DMS79 (cell line): ENCODE measurements around the gene LRRFIP1.
A peak's percentile ranks its signal among the peaks of the same experiment; 100 is the strongest.
"Not testable (repeated sequence)": the region's sequence is repeated elsewhere in the genome, so short reads cannot be mapped to it uniquely, and the experiment has no call there.

ENCODE experiments used
- DNase-seq: peaks from one replicate; lab custom pipeline; 2025; lab: John Stamatoyannopoulos, UW

LRRFIP1 gene

DNA sequence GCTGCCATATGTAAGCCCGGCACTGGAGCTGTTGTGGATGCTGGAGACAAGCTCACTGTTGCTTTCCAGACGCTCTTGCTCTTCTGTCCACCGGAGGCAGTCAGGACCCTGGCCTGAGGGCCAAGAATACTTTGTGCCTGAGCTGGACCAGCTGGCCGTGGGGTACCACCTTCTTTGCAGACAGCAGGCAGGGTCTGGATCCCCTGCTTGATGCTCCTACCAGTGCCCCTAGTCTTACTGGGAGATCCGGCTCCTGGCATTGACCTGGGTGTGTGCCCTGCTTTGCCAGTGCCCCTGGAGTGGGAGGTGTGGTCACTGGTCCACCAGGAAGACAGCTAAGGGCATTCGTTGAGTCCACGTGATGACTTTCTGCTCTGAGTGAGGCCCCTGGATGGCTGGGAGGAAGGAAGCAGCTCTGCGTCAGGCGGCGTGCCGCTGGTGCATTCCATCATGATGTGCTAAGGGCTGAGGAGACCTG lies 59.3 kb downstream of the LRRFIP1 start:
- no peak for DNase-seq

DNA sequence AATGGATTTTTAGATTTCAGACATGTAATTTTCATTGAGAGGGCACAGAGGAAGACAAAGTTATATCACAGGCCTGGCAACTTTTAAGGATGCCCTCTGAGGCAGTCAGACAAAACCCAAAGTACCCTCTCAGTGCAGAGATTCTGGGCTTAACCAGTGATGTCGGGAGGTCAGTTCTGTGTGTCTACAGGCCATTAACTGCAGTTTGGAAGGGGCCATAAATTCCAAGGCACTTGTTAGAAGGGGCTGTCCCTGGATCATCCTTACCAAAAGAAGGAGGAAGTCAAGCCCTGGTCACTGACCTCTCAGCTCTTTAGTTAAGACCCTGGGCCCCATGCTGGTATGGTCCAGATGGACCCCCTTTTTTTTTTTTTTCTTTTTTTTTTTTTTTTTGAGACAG lies 60.7 kb downstream of the LRRFIP1 start:
- no peak for DNase-seq

DNA sequence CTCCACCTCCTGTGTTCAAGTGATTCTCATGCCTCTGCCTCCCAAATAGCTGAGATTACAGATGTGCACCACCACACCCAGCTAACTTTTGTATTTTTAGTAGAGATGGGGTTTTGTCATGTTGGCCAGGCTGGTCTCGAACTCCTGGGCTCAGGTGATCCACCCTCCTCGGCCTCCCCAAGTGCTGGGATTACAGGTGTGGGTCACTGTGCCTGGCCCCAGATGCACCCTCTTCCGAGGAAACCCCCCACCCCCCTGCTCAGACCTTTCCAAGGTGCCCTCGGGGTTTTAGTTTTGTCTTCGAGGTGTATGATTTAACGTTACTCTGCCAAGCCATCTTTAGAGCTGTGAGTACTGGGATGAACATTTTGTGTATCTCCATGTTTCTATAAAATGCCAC lies 61.2 kb downstream of the LRRFIP1 start:
- not testable (repeated sequence) for DNase-seq

DNA sequence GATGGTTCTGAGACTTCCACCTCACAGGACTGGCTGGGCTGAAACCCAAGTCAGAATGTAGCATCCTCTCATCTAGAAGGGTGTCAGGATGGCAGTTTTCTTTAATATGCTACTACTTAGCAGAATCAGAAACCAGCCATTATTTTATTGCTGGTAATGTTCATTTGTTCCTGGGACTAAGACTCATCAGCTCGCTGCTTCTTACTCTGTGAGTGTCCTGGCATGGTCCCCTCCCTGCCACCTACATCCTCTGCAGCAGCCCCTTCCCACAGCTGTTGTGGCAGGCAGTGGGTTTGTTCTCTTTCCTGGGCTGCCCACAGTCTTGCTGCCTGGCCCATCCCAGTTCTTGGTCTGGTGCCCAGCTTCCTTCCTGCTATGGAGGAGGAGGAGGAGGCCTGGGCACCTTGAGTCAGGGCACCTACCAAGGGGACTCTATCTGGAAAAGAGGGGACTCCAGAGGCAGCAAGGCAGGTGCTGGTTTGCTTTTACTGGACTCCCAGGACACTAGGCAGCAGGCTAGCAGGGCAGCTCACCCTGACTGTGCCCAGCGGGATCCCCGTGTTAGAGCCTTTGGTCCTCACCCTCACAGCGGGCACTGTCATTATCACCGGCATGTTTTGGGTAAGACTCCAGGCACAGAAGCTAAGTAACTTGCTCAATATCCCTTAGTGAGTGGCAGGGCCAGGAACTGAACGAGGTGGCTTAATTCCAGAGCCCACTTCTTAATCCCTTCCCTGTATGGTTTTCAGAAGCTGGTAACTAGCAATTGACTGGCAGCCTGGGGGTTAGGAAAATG lies 62.1 kb downstream of the LRRFIP1 start:
- DNase-seq = no peak

DNA sequence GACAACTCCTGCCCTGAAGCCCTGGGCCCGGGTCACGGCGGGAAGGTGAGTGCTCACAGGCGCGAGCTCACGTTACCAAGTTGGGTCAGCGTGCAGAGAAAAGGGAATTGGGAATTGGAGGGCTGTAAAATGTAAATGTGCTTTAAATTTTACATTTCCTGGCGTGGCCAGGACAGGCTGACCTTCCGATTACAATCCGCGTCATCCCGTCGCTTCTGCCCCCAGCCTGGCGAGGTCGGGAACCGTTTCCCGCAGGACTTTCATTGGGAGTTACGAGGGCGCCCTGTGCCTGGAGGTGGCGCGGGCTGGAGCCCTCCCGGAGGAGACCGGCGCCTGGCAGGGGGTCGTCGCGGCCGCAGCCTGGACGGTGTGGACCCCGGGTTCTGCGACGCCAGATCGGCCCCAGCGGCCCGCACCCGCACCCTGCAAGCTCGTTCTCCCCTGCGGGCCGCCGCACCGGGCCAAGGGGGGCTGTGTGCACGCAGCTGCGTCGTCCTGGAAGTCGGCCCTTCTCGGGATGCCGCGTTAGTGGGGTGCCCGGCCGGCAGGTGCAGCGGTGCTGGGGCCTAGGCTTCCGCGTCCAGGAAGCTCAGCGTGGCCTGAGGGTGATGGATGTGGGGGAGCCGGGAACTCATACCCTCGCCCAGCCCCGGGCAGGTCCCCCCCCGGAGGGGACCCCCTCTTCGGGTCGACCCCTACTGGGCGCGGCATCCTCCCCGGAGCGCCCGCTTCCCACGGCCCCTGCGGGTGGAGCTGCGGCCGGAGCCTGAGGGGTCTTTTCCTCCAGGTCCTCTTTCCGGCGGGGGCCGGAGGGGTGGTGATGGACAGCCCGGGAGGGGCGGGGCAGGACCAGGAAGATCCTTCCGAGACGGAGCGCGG lies 63.9 kb downstream of the LRRFIP1 start:
- no peak for DNase-seq

DNA sequence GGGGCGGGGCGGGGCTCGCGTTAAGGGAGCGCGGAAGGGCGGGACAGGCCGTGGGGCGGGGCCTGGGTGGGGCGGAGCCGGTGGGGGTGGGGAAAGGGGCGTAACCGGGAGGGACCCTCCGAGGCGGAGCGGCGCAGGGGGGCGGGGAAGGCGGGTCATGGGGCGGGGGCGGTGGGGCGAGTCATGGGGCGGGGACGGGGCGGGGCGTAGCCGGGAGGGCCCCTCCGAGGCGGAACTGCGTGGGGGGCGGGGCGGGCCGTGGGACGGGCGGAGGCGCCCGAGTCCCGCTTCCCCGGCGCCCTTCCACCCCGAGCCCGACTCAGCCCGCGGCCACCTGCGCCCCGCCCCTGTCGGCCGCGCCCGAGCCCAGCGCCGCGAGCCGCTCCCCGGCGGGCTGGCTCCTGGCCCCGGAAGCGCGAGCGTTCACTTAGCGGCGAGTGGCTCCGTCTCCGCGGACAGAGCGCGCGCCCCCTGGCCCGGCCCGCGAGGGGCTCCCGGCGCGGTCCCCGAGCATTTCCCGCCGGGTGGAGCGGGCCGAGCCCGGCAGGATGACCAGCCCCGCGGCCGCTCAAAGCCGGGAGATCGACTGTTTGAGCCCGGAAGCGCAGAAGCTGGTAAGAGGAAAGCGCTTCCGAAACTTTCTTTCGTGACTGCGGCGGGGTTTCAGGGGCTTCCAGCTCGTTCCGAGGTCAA lies 64.7 kb downstream of the LRRFIP1 start:
- DNase-seq = peak; percentile 66

DNA sequence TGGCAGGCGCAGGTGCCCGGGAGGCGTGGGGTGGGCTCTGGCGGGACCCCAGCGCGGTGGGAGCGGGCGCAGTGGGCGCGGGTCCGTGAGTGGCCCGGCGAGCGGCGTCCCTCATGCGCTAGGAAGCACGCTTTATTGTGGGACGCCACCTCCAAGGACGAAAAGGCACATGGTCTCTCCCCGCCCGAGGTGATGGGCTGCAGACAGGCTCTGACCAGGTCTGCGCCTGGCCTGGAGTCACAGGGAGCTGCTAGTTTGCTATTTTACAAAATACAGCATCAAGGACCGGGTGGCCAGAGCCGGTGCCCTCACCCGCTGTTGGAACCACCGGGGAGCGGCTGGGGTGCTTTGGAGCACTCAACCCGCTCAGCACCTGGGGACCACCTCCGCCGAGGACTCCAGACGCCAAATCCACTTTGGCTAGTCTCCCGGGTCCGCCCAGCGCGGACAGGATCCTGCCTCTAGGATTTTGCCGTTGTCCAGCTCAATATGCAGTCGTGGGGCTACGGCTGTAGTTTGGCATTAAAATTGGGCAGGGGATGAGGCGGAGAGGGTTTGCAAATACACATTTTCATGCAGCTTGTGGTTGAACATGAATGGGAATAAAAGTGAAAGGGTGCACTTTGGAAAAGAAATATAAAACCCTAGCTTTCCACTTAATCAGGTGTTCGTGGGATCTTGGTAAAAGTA lies 65.4 kb downstream of the LRRFIP1 start:
- no peak for DNase-seq

DNA sequence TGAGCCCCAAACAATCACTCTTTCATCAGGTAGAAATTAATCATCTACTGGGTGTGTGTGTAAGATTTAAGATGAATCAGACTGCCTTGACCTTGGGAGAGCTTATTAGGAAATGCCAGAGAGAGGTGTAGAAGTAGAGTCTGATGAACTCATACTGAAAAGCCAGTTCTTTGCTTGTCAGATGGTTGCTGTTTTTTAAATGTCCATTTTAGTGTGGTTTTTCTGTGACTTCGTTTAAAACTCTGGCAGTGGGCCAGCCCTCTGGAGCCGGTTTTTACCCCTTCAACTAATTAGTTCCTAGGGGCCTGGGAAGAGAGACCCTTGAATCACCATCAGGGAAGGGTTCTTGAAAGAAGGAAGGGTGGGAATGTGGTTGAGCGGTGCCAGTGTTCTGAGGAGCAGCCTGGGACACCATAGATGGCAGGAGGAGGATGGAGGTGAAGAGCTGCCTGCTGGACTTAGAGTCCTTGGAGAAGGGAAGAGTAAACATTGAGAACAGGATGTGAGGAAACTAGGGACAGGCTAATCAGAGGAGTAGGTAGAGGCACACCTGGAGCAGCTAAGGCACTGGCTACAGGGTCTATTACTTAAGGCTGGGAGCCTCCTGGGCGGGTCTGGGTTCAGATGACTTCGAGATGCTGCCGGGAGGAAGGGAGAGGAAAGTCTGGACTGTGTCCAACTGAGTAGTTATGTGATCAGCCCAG lies 66.1 kb downstream of the LRRFIP1 start:
- peak; percentile 55 for DNase-seq

DNA sequence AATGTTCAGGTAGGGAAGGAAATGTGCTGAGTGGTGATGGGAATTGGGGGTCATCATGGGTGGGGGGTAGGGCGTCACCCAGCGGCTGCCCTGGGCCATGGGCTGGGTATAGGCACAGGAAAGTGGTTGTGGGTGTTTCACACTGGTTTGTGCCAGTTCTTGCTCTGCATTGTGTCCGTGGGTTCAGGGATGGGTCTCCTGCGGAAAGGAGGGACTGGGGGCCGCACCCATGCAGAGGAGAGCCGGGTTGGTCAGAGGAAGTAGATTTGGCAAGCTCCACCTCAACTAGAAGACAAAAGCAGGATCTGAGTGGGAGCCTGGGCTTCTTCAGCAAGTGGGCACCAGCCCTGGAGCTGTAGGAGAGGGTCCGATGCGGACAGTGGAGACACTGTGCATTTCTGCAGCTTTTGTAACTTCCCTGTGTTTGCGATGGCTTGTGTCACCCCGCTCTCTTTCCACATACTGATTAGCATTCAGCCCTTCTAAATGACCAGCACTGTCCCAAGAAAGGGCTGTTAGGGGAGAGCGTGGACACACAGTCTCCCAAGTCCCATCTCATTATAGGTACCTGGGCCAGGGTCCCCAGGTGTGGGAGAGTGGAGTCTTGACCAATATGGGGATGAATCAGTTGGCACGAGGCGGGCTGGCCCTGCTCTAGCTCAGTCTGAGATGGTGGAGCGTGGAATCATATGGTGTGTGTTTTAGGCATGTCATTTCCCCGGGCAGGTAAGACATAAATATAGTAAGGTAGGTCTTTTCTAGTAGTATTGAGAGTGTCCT lies 67.2 kb downstream of the LRRFIP1 start:
- no peak for DNase-seq

DNA sequence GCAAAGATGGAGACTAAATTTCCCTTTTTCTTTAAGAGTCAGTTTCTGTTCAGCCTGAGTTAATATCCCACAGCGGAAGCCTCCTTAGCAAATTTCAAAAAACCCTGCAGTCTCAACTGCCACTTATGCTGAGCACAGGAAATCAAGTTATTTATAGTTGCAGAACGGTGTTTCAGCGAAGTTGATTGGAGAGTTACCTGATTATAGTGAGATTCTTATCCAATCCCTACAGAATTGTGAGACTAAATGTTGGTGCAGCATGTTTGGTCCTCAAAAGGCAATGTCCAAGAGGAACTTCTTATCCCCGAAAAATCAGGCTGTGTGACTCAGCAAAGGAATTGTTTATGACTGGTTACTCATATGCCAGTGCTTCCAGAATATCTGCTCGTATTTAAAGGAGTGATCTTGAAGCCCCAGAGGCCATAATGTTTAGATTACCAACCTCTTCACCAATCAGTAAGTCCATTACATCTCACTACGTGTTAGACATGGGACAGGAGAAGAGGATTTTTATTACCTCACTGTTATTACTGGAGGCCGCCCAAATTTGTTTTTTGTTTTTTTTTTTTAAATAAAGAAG lies 67.9 kb downstream of the LRRFIP1 start:
- peak; percentile 68 for DNase-seq

DNA sequence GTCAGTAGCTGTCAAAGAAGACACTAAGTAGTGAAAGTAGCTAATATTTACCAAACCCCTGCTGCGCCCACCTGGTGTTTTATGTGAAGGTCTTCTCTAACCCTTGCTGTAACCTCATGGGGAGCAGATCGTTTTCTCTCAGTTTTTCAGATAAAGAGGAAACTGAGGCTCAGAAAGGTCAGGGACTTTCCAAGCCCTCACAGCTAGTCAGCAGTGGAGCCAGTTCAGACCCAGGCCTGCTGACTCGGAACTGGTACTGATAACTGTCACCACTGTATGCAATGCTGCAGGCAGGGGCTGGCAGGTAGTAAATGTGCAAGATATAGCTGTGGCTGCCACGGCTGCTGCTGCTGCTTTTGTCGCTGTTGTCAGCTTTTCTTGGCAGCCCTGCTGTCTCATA lies 69.1 kb downstream of the LRRFIP1 start:
- DNase-seq = no peak

DNA sequence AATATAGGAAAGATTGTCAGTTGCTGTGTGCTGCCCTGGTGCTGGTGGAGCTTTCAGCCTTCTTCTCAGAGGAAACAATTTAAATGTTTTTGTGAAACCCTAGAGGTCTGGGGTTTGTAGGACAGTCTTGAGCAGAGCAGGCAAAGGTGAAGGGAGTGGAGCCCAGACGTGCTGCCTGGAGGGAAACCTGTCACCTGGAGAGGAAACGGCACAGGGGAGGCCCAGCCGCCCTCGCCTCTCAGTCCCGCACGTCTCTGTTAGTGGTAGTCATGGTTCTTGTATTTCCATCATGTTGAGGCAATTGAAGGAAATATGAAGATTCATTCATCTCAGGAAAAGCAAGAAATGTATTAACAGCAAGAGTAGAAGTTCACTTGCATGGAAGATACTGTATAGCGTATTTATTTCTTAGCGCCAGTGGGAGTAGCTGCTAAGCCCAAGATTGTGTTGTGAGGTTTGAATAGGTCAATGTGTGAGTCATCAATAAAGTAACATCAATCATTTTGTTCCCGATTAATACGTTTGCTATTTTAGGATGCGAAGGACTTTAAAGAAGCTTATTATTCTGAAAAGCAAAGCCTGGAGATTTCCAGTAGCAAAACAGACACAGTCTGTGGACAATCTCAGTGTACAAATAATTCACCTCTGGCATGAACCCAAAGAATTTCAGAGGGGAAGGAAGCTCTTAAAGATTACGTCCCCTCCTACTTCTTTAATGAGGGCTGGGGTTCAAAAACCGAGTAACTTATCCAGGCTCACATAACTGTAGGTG lies 70.4 kb downstream of the LRRFIP1 start:
- no peak for DNase-seq

DNA sequence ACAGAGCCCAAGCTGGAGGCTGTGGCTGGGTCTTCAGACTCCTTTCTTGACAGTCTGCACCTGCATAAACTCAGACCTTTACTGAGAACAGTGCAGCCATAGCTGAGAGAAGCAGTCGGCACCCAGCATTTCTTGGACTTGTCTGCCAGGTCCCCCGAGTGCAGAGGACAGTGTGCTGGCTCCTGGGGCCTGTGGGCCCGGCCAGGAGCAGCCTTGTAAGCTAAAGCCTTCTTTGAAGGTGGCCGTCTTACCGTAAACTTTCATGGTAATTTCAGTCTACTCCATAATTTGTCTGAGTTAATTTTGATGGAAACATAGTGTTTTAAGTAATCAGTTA lies 70.9 kb downstream of the LRRFIP1 start:
- DNase-seq = no peak

DNA sequence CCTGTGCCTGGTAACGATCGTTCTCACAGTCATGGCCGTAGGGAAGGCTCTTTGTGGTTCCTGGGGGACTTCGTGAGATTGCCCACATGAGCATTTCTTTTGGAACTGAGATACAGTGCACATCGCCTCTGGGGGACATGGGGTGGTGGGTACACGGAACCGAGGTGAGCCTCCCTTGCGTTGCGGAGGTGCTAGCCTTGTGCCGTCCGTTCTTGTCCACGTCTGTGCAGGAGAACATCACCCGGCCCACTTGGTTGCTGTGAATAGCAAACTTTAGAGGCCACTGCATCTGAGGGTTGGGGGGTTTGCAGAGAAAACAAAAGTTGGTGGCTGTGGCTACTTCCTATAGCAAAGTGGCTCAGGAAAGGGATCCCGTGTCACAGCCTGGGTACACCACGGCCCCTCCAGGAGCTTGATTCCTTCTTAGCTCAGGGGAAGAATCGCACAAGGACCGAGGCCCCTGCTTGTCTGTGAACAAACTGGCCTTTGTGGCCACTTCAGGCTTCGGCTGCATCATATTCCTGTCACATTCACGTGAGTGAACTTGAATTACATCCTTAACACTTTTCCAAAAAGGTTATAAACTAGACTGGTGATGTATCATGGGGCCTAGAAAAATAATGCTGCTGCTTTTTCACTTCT lies 72.6 kb downstream of the LRRFIP1 start:
- no peak for DNase-seq

DNA sequence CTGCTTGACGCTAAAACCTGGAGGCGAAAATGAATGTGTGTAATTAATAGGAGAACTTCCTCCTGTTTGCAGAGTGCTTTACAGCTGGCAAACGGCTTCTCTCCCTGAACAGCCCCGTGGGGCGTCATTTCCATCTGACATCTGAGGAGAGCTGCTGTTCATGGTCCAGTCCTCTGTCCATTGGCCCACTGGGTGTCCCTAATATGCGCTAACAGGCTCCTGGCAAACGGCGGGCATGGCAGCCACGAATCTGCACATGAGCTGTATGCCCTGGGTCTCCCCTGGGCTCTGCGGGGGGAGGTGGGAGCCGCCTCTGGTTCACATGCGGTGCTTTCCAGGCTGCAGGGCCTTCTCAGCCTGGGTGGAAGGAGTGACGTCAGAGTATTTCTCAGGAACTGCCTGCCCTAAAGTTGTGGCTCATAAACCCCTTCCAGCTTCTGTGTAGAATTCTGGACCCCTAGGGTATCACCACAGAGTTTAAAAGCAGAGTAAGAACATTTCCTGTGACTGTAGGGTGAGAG lies 73.2 kb downstream of the LRRFIP1 start:
- no peak for DNase-seq

DNA sequence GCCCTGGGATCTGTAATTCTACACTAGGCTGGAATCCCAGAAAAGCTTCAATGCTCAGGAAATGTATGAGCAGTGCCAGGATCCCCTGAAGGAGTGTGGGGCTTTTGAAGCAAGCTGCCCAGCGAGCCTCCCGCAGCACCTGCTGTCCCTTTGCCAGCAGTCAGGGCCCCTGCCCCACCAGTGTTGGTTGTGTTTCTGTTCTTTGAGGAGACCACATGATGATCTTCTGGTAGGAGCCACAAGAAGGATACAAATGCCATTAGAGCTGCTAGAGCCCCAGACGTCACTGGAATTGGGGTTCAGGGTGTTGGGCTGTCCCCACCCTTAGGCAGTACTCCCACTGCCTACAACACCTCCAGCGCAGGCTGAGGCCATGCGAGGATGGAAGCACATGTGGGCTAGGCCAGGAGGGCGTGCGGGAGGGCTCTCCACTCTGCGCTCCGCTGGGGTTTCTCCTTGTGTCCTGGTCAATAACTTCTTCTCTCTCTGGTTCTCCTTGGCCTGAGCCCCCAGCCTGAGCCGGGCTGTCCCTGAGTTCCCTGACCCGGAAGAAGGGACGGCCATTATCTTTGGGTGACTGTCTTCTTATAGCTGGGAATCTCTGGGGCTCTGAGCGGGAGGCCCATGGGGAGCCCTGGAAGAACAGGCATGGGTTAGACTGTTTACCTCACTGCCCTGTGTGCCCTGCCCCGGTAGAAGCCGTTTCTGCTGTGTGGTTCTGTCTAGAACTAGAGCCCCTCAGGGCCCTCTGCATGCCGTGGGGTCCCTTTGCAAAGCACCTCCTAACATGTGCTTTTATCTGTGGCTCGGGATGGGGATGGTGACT lies 73.9 kb downstream of the LRRFIP1 start:
- no peak for DNase-seq

DNA sequence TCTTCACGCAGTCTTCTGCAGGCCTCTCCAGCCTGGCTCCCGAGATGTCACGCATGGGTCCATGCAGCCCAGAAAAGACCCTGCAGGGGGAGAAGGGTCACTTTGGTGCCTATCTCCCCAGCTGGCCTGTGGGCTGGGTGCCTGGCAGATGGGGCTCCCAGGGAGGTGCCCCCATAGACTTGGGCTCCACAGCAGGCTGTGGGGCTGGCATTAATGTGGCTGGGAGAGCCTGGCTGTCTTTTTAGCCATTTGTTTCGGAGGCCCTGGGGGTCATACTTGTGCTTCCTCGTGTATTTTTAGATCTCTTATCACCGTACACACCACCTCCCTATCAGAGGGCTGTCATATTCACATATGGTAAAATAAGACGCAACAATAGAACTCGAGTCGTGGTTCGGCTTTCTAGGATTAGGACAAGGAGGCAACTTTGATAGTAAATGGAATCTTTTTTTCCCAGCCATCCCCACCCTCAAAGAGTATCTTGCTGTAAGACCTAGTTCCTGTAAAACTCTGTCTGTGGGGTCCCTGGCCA lies 74.5 kb downstream of the LRRFIP1 start:
- no peak for DNase-seq
